A172 (cell line): Measurements from ENCODE around the gene ZNF146. TPM values are rescaled to one million over a fixed set of nuclear protein-coding genes. Genes with fewer than 3 reads are reported as not detected.
A peak's percentile ranks its signal among the peaks of the same experiment; 100 is the strongest.
"Not testable (repeated sequence)": the region's sequence is repeated elsewhere in the genome, so short reads cannot be mapped to it uniquely, and the experiment has no call there.

ENCODE experiments used
- DNase-seq: peaks from one replicate; pipeline ENCODE4 v3.0.0-alpha.2; 2015; ENCODE audit warnings: low spot score
- total RNA-seq: library from RNA; depleted of rRNA; stranded (reverse); fragments of >200 nt; shearing (Covaris generic); gene quantifications from 2 replicates; pipeline ENCODE4 v1.2.3, GENCODE V29; 2014; rRNA removed

Gene ZNF146
- total RNA-seq = 107 and 136 TPM in 2 replicates

DNA sequence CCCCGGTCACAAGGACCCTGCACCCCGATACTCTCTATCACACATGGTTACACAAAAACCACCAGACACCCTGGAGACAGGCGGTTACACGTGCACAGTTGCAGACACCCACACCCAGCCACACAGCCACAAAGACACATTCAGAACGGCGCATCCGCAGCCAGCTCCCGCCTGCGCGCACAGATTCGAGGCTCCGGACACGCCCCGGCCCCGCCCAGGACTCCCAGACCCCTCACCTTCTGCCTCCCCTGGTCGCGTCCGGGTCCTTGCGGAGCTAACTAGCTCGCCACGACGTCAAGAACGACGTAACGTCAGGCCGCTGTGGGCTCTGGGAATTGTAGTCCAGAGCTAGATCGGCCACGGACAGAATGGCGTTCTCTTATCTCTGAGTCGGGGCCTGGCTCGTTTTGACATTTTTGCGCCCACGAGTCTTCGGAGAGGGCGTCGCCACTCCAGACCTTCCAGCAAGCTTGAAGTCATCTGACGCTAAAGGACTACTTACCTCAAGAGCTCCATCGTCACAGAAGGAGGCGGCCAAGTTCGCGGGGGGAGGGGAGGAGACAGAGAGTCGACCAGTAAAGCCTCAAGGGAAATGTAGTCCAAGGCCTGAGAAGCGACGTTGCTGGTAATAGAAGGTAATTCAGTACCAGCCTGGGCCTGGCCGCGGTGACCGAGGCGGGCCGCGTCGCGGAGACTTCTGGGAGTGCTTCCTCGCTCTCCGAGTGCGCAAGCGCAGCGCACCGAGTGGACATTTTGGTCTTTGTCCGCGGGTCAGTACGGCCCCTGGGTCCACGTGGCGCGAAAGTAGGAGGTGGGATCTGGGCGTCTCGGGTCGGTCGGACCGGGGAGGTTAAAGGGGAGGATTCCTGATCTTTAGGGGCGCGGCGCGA is at the start of gene ZNF146, which contains the start of gene ZNF565:
Gene ZNF146, plus strand, starts transcription at position 721 of the 890 bp plus-strand sequence. CDS start 21,335 bp downstream, outside the sequence.
Gene ZNF565, minus strand, starts transcription at position 280 of the 890 bp plus-strand sequence. CDS start 12,680 bp downstream, outside the sequence.
- peak; percentile 99 for DNase-seq

GRCh38 chr19:36169084-36169760 is 45.7 kb upstream of the ZNF146 start:
- peak; percentile 54 for DNase-seq

DNA sequence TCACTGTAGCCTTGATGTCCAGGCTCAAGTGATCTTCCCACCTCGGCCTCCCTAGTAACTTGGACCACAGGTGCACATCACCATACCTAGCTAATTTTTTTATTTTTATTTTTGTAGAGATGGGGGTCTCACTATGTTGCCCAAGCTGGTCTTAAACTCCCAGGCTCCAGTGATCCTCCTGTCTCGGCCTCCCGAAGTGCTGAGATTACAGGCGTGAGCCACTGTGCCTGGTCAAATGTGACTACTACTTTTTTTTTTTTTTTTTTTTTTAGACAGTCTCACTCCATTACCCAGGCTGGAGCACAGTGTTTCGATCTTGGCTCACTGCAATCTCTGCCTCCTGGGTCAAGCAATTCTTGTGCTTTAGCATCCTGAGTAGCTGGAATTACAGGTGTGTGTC is 42.1 kb upstream of the ZNF146 start:
- no peak for DNase-seq

GRCh38 chr19:36173846-36174245 is 41.1 kb upstream of the ZNF146 start:
- not testable (repeated sequence) for DNase-seq

- DNase-seq = not testable (repeated sequence)
Observed at GRCh38 chr19:36179077-36179476, 35.8 kb upstream of the ZNF146 start.

DNA sequence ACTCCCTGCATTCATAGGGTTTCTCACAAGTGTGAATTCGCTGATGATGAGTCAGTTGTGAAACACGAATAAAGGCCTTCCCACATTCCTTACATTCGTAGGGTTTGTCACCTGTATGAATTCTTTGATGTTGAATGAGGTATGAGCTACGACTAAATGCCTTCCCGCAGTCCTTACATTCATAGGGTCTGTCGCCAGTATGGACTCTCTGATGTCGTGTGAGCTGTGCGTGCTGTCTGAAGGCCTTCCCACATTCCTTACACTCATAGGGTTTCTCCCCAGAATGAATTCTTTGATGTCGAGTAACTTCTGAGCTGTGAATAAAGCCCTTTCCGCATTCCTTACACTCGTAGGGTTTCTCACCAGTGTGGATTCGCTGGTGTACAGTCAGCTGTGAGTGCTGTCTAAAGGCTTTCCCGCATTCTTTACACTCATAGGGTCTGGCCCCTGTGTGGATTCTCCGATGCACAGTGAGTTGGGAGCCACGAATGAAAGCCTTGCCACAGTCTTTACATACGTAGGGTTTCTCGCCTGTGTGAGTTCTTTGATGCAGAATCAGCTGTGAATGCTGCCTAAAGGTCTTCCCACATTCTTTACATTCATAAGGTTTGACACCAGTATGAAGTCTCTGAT is 32.2 kb upstream of the ZNF146 start:
- DNase-seq = peak; percentile 28

DNA sequence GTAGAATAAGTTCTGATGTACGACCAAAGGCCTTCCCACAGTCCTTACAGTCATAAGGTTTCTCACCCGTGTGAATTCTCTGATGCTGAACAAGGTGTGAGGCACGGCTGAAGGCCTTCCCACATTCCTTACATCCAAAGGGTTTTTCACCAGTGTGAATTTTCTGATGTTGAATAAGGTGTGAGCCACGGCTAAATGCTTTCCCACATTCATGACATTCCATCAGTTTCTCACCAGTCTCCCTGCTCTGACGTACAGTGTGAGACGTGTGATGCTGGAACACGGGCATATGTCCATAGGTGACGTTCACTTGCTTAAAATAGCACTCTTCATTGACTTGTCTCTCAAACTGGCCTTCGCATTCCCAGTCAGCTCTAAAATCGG is 31.7 kb upstream of the ZNF146 start:
- no peak for DNase-seq

GRCh38 chr19:36186722-36187121 is 28.2 kb upstream of the ZNF146 start:
- DNase-seq = not testable (repeated sequence)

- no peak for DNase-seq
Observed at GRCh38 chr19:36196249-36196648, 18.7 kb upstream of the ZNF146 start.

- no peak for DNase-seq
Observed at GRCh38 chr19:36198119-36198518, 16.8 kb upstream of the ZNF146 start.

- no peak for DNase-seq
Observed at GRCh38 chr19:36201684-36202083, 13.2 kb upstream of the ZNF146 start.

- no peak for DNase-seq
Observed at GRCh38 chr19:36203293-36203692, 11.6 kb upstream of the ZNF146 start.

GRCh38 chr19:36207605-36208252 is 7.2 kb upstream of the ZNF146 start:
- DNase-seq = no peak

- DNase-seq = no peak
Observed at GRCh38 chr19:36209372-36209771, 5.5 kb upstream of the ZNF146 start.

DNA sequence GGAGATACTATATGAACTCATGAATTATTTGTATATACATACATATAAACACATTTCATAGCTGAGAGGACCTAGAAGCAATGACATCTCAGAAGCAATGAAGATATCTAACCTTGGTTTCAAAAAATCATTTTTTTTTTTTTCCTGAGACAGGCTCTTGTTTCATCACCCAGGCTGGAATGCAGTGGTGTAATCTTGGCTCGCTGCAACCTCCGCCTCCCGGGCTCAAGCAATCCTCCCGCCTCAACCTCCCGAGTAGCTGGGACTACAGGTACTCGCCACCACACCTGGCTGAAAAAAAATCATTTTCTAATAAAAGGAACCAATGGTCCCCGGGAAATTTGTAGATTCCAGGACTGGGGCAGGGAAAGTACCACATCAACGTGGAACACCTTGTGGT is 4.4 kb upstream of the ZNF146 start:
- no peak for DNase-seq

DNA sequence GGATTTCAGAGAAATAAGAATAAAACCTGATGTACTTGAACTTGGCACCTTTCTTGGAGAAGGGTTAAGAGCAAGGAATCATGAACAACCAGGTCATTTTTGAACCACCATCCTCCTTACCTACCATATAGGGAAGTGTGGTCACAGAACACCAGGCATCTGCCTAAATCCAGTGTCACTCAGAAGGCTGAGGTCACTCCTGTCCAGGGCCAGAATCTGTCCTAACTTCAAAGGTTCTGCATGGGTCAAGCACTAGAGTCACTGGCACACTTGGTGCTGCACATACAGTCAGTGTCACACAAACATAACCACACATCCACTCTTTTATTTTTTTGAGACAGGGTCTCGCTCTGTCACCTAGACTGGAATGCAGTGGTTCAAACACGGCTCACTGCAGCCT is 2.0 kb upstream of the ZNF146 start:
- DNase-seq = no peak

GRCh38 chr19:36215276-36216123 is 594 bp downstream of the ZNF146 start:
- DNase-seq = peak; percentile 11

DNA sequence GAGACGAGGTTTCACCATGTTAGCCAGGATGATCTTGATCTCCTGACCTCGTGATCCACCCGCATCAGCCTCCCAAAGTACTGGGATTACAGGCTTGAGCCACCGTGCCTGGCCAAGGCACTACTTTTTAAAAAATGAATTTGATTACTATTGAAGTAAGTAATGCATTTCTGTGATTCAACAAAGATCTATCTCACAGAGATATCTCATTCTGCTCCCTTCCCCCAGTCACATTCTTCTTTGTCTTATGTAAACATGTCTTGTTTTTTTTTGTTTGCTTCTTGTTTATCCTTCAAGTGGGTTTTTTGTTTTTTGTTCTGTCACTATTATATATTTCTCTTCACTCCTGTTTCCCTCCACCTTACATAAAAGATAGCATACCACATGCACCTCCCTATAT is 6.6 kb downstream of the ZNF146 start:
- no peak for DNase-seq

GRCh38 chr19:36222503-36222902 is 7.6 kb downstream of the ZNF146 start:
- DNase-seq = no peak

- peak; percentile 46 for DNase-seq
Observed at GRCh38 chr19:36225219-36225892, 10.4 kb downstream of the ZNF146 start.
